Testis (tissue), 3 donors: ENCODE results near the gene NRG2. TPM values are rescaled to one million over a fixed set of nuclear protein-coding genes. Genes with fewer than 3 reads are reported as not detected.

Source experiments
- DNase-seq: peaks from one replicate; pipeline ENCODE4 v3.0.0-alpha.2; 2019
- H3K27ac ChIP-seq, 2 donors: fragments of 200-600 bp; sonication (generic); one replicate each; pipeline ENCODE4 v1.5.1; 2019
- H3K27me3 ChIP-seq: fragments of 200-600 bp; sonication (generic); one replicate; pipeline ENCODE4 v1.5.1; 2019
- H3K36me3 ChIP-seq: fragments of 200-600 bp; sonication (generic); one replicate; pipeline ENCODE4 v1.5.1; 2017; ENCODE audit warnings: low read depth; ENCODE audit errors: missing control alignments
- H3K4me1 ChIP-seq: fragments of 200-600 bp; sonication (generic); one replicate; pipeline ENCODE4 v1.5.1; 2019
- H3K4me3 ChIP-seq, 2 donors: fragments of 200-600 bp; sonication (generic); one replicate each; pipeline ENCODE4 v1.5.1; 2017 to 2019
- H3K9me3 ChIP-seq: fragments of 200-600 bp; sonication (generic); one replicate; pipeline ENCODE4 v1.5.1; 2017
- CTCF ChIP-seq, 3 experiments: fragments of 450-650 bp in 2 of 3; fragments of 200-600 bp in 1 of 3; sonication (generic) in 1 of 3; IDR thresholded peaks; one replicate each; pipeline ENCODE4 v1.5.1; 2016 to 2019; ENCODE audit warnings: antibody characterized with exemption in 3 of 3, mild to moderate bottlenecking in 2 of 3, moderate library complexity in 1 of 3
- POLR2A ChIP-seq: fragments of 450-650 bp; IDR thresholded peaks from one replicate; pipeline ENCODE4 v1.6.1; 2017; ENCODE audit warnings: antibody characterized with exemption, mild to moderate bottlenecking, moderate library complexity
- WGBS, 2 donors: methylation state at CpG; one replicate each; pipeline ENCODE4 v1.1.5; 2018; 5-methylcytosine and 5-hydroxymethylcytosine counted together
- intact Hi-C: fragments of 100-400 bp; cut with DNase I; formaldehyde crosslinking; loops from one replicate; pipeline ENCODE4 v1.15.1; 2023; ENCODE audit warnings: low total_unique reads
- polyA plus RNA-seq: library from polyadenylated mRNA; stranded (reverse); fragments of 350-450 nt; fragmentation: Illumina TruSeq; extraction: RNeasy Lipid Tissue Mini Kit (QIAGEN cat#74804); gene quantifications from one replicate; pipeline ENCODE4 v1.2.3, GENCODE V29; 2014; ENCODE audit warnings: low read depth, low replicate concordance; ENCODE audit not compliant: insufficient read depth
- total RNA-seq, 2 donors: library from RNA; depleted of rRNA; stranded (reverse); fragments of >200 nt; gene quantifications; one replicate each; pipeline ENCODE4 v1.2.3, GENCODE V29; 2016

NRG2 gene
- total and polyA plus RNA-seq, 3 donors from 2014 or later = 4.8 to 23.2 (median 13.0) TPM

- H3K4me1 ChIP-seq = peaks cover 37% of the 10 kb centered on the region
- H3K36me3 ChIP-seq = no peaks in the 10 kb centered on the region
- DNase-seq = no peak
- H3K27ac ChIP-seq = no peak overlapping the region
- no peak for TF ChIP-seq POLR2A
- TF ChIP-seq CTCF (IDR thresholded peaks at IDR 0.05) = no peak
- 89 to 91% methylated on average over 9 of the region's 9 CpGs for WGBS, 2 donors
- H3K27me3 ChIP-seq = no peaks in the 10 kb centered on the region
- intact Hi-C loops = loop anchor here (10.0 kb wide), 1 partner anchor 93 kb away; no protein-coding TSS in a partner anchor
- H3K4me3 ChIP-seq = no peak overlapping the region
- H3K9me3 ChIP-seq = no peaks in the 10 kb centered on the region
Measured at GRCh38 chr5:139872052-139872766, 170.9 kb downstream of the NRG2 start.

DNA sequence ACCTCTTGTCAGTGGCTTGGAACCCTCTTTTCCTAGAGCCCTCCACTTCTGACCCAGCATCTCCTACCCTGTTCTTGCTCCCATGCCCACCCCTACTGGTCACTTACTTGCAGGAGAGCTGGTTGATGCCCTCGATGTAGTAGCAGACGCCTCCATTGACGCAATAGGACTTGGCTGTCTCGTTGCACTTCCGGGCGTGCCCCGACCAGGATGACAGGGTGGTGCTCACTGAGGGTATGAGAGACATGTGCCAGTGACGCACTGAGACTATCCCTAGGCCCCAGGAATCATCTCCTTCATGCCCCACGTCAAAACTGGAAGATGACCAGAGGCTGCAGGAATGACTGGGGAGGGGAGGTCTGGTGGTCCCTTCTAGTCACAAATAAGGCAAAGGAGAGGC is 171.5 kb downstream of the NRG2 start:
- TF ChIP-seq POLR2A (no peak), CTCF (IDR thresholded peaks at IDR 0.05) (no peak)
- H3K27me3 ChIP-seq = no peaks in the 10 kb centered on the region
- no peak for DNase-seq
- no peak overlapping the region for H3K27ac ChIP-seq
- WGBS, 2 donors = 91 to 95% methylated on average over 8 to 9 of the region's 9 CpGs
- no peaks in the 10 kb centered on the region for H3K36me3 ChIP-seq
- H3K9me3 ChIP-seq = no peaks in the 10 kb centered on the region
- intact Hi-C loops = loop anchor here (10.0 kb wide), 1 partner anchor 93 kb away; no protein-coding TSS in a partner anchor
- peaks cover 37% of the 10 kb centered on the region for H3K4me1 ChIP-seq
- no peak overlapping the region for H3K4me3 ChIP-seq

DNA sequence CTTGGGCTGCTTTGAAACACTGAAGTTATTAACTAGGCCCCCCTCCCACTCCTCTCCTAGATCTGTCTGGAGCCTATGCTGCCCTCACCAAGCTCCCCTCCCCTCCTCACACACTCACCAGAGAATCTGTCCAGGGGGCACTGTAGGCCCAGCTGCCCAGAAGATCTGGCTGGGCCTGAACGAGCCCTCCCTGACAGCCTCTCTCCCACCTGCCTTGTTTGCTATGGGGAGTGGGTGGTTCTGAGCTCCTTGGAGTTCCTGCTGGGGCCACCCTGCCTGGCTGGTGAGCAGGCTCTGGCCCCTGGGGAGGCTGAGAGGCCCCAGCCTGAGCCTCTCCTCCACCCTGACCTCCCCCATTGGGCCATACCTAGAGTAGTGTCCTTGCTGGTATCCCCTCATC is 172.4 kb downstream of the NRG2 start:
- intact Hi-C loops = loop anchor here (10.0 kb wide), 1 partner anchor 94 kb away; no protein-coding TSS in a partner anchor

DNA sequence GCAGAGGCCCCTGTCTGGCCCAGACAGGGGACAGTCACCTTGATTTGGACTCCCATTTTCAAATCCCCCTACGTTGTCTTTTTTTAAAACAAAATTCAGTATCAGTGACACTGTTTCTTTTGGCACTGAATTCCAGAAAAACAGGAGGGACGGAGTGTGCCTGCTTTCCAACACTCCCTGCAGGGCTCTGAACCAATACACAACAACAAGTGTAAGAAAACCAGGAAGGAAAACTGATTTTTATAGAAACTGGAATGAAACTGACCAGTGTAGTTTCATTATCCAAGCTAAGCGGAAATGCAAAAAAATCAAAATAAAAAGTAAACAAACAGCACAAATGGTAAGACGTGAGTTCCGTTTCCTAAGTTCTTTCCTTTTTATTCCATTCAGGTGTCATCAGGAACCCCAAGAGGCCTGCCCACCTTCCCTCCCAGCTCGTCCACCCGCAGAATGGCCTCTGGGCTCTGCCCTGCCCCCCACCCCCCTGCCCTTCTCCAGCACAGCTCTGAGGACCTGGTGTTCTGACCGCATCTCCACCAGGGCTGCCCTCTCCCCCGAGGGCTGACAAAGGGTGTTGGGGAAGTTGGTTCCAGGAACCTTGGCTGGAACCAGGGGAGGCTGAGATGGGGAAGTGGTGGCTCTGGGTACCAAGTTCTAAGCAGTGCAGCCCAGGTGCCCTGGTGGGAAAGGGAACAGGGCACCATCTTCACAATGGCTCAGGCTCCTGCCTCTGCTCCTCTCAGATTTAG is 173.9 kb downstream of the NRG2 start:
- 50 to 56% methylated on average over 9 of the region's 9 CpGs for WGBS, 2 donors

More for the DNA sequence above, 172.4 kb downstream of the NRG2 start:
- DNase-seq = no peak
- Histone ChIP-seq H3K9me3 (no peaks in the 10 kb centered on the region), H3K27ac (peak overlapping the region; percentile 69 to 83), H3K4me3 (no peak overlapping the region), H3K36me3 (no peaks in the 10 kb centered on the region), H3K27me3 (no peaks in the 10 kb centered on the region), H3K4me1 (peaks cover 37% of the 10 kb centered on the region)
- TF ChIP-seq POLR2A (no peak), CTCF (IDR thresholded peaks at IDR 0.05) (no peak)
- 90 to 93% methylated on average over 1 of the region's 1 CpG for WGBS, 2 donors

More for the DNA sequence above, 173.9 kb downstream of the NRG2 start:
- peaks cover 38% of the 10 kb centered on the region for H3K4me1 ChIP-seq
- TF ChIP-seq CTCF (IDR thresholded peaks at IDR 0.05) = no peak
- TF ChIP-seq POLR2A = no peak
- H3K9me3 ChIP-seq = no peaks in the 10 kb centered on the region
- H3K27me3 ChIP-seq = no peaks in the 10 kb centered on the region
- H3K4me3 ChIP-seq = no peak overlapping the region
- H3K36me3 ChIP-seq = no peaks in the 10 kb centered on the region
- peak overlapping the region; percentile 69 to 83 for H3K27ac ChIP-seq
- intact Hi-C loops = loop anchor here (10.0 kb wide), 1 partner anchor 74 kb away; the partner anchor contains the start of gene PSD2
- DNase-seq = no peak
